IMR-90 (cell line): ENCODE results near the gene PRDM10. TPM values are rescaled to one million over a fixed set of nuclear protein-coding genes. Genes with fewer than 3 reads are reported as not detected.

Experiments
- ATAC-seq: fragments of 200-7000 bp; cut with Tn5 transposase; 2 replicates; pipeline ENCODE4 v1.9.1; 2020; ENCODE audit warnings: low read depth, mild to moderate bottlenecking, moderate library complexity
- BruUV-seq: library from RNA; stranded (reverse); fragments of 400-500 nt; replicated peaks from 2 replicates; lab custom pipeline; 2021; lab: Mats Ljungman, UMichigan
- CTCF ChIA-PET: fragments of 300-600 bp; formaldehyde crosslinking; extraction: SDS; loops from one replicate; lab custom pipeline; 2021; ENCODE audit warnings: antibody characterized with exemption; lab: Yijun Ruan, JAX
- POLR2A ChIA-PET: fragments of 300-600 bp; sonication (Branson Sonifier 250); formaldehyde crosslinking; loops from one replicate; lab custom pipeline; 2022; ENCODE audit warnings: antibody characterized with exemption; ENCODE audit not compliant: unreplicated experiment; lab: Charles Lee
- DNase-seq: peaks from one replicate; pipeline ENCODE4 v3.0.0; 2013
- H2AFZ ChIP-seq: replicated peaks from 2 replicates; pipeline ENCODE3; 2013; ENCODE audit warnings: low read length, mild to moderate bottlenecking; ENCODE audit not compliant: poor library complexity
- H2AK5ac ChIP-seq: 2 replicates; pipeline ENCODE4 v1.6.1; 2013; ENCODE audit warnings: low read depth, low read length, inconsistent platforms
- H2AK9ac ChIP-seq: replicated peaks from 2 replicates; pipeline ENCODE3; 2013; ENCODE audit warnings: mild to moderate bottlenecking, low read depth, low read length, moderate library complexity; ENCODE audit not compliant: poor library complexity
- H2BK120ac ChIP-seq: 2 replicates; pipeline ENCODE4 v1.6.1; 2013; ENCODE audit warnings: low read depth, low read length, inconsistent platforms
- H2BK15ac ChIP-seq: 3 replicates; pipeline ENCODE4 v1.6.1; 2013; ENCODE audit warnings: low read depth, low read length, inconsistent platforms
- H2BK20ac ChIP-seq: 2 replicates; pipeline ENCODE4 v1.6.1; 2013; ENCODE audit warnings: low read depth, mild to moderate bottlenecking, inconsistent platforms, low read length, moderate library complexity
- H2BK5ac ChIP-seq: 2 replicates; pipeline ENCODE4 v1.6.1; 2013; ENCODE audit warnings: mild to moderate bottlenecking, low read depth, low read length, inconsistent platforms; ENCODE audit not compliant: poor library complexity, severe bottlenecking
- H3K14ac ChIP-seq: replicated peaks from 2 replicates; pipeline ENCODE4 v1.6.1; 2013; ENCODE audit warnings: low read depth, low read length, inconsistent platforms
- H3K18ac ChIP-seq: 2 replicates; pipeline ENCODE4 v1.6.1; 2013; ENCODE audit warnings: low read depth, low read length, control low read depth
- H3K23ac ChIP-seq: 2 replicates; pipeline ENCODE4 v1.6.1; 2013; ENCODE audit warnings: low read depth, low read length, inconsistent platforms
- H3K27ac ChIP-seq: 2 replicates; pipeline ENCODE4 v1.5.1; 2013; ENCODE audit warnings: mild to moderate bottlenecking, control low read depth, low read length; ENCODE audit not compliant: insufficient read depth
- H3K27me3 ChIP-seq: 2 replicates; pipeline ENCODE4 v1.6.1; 2013; ENCODE audit warnings: low read length; ENCODE audit not compliant: control insufficient read depth, insufficient read depth
- H3K36me3 ChIP-seq: 2 replicates; pipeline ENCODE4 v1.6.1; 2013; ENCODE audit warnings: low read length, mixed read lengths; ENCODE audit not compliant: control insufficient read depth, insufficient read depth
- H3K4ac ChIP-seq: 2 replicates; pipeline ENCODE4 v1.6.1; 2013; ENCODE audit warnings: low read depth, low read length, inconsistent platforms
- H3K4me1 ChIP-seq: 2 replicates; pipeline ENCODE4 v1.6.1; 2013; ENCODE audit warnings: low read length, mixed read lengths; ENCODE audit not compliant: control insufficient read depth, insufficient read depth
- H3K4me2 ChIP-seq: 2 replicates; pipeline ENCODE4 v1.6.1; 2013; ENCODE audit warnings: low read depth, mild to moderate bottlenecking, control low read depth, low read length, moderate library complexity
- H3K4me3 ChIP-seq: 2 replicates; pipeline ENCODE4 v1.5.1; 2013; ENCODE audit warnings: low read depth, mild to moderate bottlenecking, control low read depth, low read length, moderate library complexity; ENCODE audit not compliant: insufficient read depth
- H3K56ac ChIP-seq: 2 replicates; pipeline ENCODE4 v1.6.1; 2013; ENCODE audit warnings: low read length, inconsistent platforms; ENCODE audit not compliant: insufficient read depth; ENCODE audit errors: extremely low read depth
- H3K79me1 ChIP-seq, 2 experiments: 2 replicates each; pipeline ENCODE4 v1.6.1; 2013; ENCODE audit warnings: low read length in 2 of 2, inconsistent platforms in 1 of 2, low read depth in 1 of 2
- H3K9ac ChIP-seq: 2 replicates; pipeline ENCODE4 v1.6.1; 2013; ENCODE audit warnings: low read depth, low read length, control low read depth
- H3K9me1 ChIP-seq: 2 replicates; pipeline ENCODE4 v1.6.1; 2013; ENCODE audit warnings: low read length, inconsistent platforms; ENCODE audit not compliant: insufficient read depth
- H3K9me3 ChIP-seq: 2 replicates; pipeline ENCODE4 v1.6.1; 2013; ENCODE audit warnings: low read length; ENCODE audit not compliant: control insufficient read depth, insufficient read depth
- H4K20me1 ChIP-seq: 2 replicates; pipeline ENCODE4 v1.6.1; 2013; ENCODE audit warnings: low read length, inconsistent platforms; ENCODE audit not compliant: insufficient read depth
- H4K5ac ChIP-seq: 2 replicates; pipeline ENCODE4 v1.6.1; 2013; ENCODE audit warnings: mild to moderate bottlenecking, low read depth, low read length, control low read depth
- H4K8ac ChIP-seq, 2 experiments: 2 replicates each; pipeline ENCODE4 v1.6.1; 2013; ENCODE audit warnings: low read depth in 2 of 2, low read length in 2 of 2, control low read depth in 1 of 2, inconsistent platforms in 1 of 2
- H4K91ac ChIP-seq: 2 replicates; pipeline ENCODE4 v1.6.1; 2013; ENCODE audit warnings: low read depth, low read length, inconsistent platforms; ENCODE audit not compliant: insufficient read depth
- CHD1 ChIP-seq: IDR thresholded peaks from 2 replicates; pipeline ENCODE4 v1.6.1; 2012; ENCODE audit warnings: low read depth, low read length, improper control_type of control experiment
- MAFK ChIP-seq: IDR thresholded peaks from 2 replicates; pipeline ENCODE4 v1.6.1; 2012; ENCODE audit warnings: low read depth, low read length, improper control_type of control experiment
- MAZ ChIP-seq: IDR thresholded peaks from 2 replicates; pipeline ENCODE4 v1.6.1; 2012; ENCODE audit warnings: low read depth, mild to moderate bottlenecking, low read length, improper control_type of control experiment, moderate library complexity, borderline replicate concordance
- MXI1 ChIP-seq: IDR thresholded peaks from 2 replicates; pipeline ENCODE4 v1.6.1; 2012; ENCODE audit warnings: low read depth, mild to moderate bottlenecking, low read length, moderate library complexity, borderline replicate concordance
- NFE2L2 ChIP-seq: fragments of 150-350 bp; IDR thresholded peaks from 2 replicates; pipeline ENCODE4 v1.6.1; 2016; ENCODE audit warnings: low read depth, mild to moderate bottlenecking, low read length
- RAD21 ChIP-seq: IDR thresholded peaks from 2 replicates; pipeline ENCODE4 v1.6.1; 2012; ENCODE audit warnings: low read length, improper control_type of control experiment
- RCOR1 ChIP-seq: IDR thresholded peaks from 2 replicates; pipeline ENCODE4 v1.6.1; 2012; ENCODE audit warnings: mild to moderate bottlenecking, low read length, improper control_type of control experiment; ENCODE audit not compliant: insufficient replicate concordance
- RFX5 ChIP-seq: IDR thresholded peaks from 2 replicates; pipeline ENCODE4 v1.8.0; 2012; ENCODE audit warnings: low read depth, mild to moderate bottlenecking, low read length, moderate library complexity
- SMC3 ChIP-seq: fragments of 150-350 bp; IDR thresholded peaks from 2 replicates; pipeline ENCODE4 v1.6.1; 2016; ENCODE audit warnings: low read depth, mild to moderate bottlenecking, antibody characterized with exemption, low read length, moderate library complexity
- WGBS, 2 experiments: methylation state at CpG; one replicate each; pipeline versions ENCODE4 v1.1.5 to v1.1.7; 2013; ENCODE audit warnings: missing lambda C conversion rate in 2 of 2; ENCODE audit not compliant: insufficient read length in 1 of 2; ENCODE audit errors: extremely low coverage in 2 of 2; 5-methylcytosine and 5-hydroxymethylcytosine counted together
- dilution Hi-C: fragments of 300-500 bp; cut with HindIII; formaldehyde crosslinking; loops from one replicate; pipeline ENCODE4 v1.14.3; 2018; ENCODE audit warnings: low sequenced_read_pairs; ENCODE audit not compliant: unreplicated experiment
- in situ Hi-C: fragments of 300-500 bp; cut with MboI; formaldehyde crosslinking; loops from 3 replicates; pipeline ENCODE4 v1.14.3; 2019; ENCODE audit warnings: low sequenced_read_pairs, inconsistent platforms, mixed read lengths
- intact Hi-C: fragments of 100-400 bp; cut with micrococcal nuclease; formaldehyde crosslinking; loops from 2 replicates; pipeline ENCODE4 v1.10.0; 2022
- polyA plus RNA-seq, 3 experiments: library from polyadenylated mRNA; depleted of rRNA; stranded (reverse); fragments of >200 nt; gene quantifications; 2 replicates each; pipeline ENCODE4 v1.2.3, GENCODE V29; 2012; ENCODE audit warnings: low replicate concordance in 1 of 3
- total RNA-seq: library from RNA; depleted of rRNA; stranded (reverse); fragments of >200 nt; gene quantifications from 2 replicates; pipeline ENCODE4 v1.2.3, GENCODE V29; 2012
- TF ChIP-seq, protein P1 (sequence below): fragments of 150-350 bp; IDR thresholded peaks from 2 replicates; pipeline ENCODE4 v1.6.1; 2016; ENCODE audit warnings: low read depth, mild to moderate bottlenecking, low read length, moderate library complexity, borderline replicate concordance
- TF ChIP-seq, protein P2 (sequence below): conservative IDR thresholded peaks from 2 replicates; pipeline ENCODE4 v1.5.1; 2012; ENCODE audit warnings: mild to moderate bottlenecking, low read depth, low read length, improper control_type of control experiment
- TF ChIP-seq, protein P3 (sequence below): fragments of 150-350 bp; IDR thresholded peaks from 2 replicates; pipeline ENCODE4 v1.6.1; 2017; ENCODE audit warnings: mild to moderate bottlenecking, antibody characterized with exemption, low read length, low read depth

PRDM10 gene
- total and polyA plus RNA-seq, 2 of the 4 experiments (the other 2 are of a cell fraction) = 3.1 to 6.5 TPM

DNA sequence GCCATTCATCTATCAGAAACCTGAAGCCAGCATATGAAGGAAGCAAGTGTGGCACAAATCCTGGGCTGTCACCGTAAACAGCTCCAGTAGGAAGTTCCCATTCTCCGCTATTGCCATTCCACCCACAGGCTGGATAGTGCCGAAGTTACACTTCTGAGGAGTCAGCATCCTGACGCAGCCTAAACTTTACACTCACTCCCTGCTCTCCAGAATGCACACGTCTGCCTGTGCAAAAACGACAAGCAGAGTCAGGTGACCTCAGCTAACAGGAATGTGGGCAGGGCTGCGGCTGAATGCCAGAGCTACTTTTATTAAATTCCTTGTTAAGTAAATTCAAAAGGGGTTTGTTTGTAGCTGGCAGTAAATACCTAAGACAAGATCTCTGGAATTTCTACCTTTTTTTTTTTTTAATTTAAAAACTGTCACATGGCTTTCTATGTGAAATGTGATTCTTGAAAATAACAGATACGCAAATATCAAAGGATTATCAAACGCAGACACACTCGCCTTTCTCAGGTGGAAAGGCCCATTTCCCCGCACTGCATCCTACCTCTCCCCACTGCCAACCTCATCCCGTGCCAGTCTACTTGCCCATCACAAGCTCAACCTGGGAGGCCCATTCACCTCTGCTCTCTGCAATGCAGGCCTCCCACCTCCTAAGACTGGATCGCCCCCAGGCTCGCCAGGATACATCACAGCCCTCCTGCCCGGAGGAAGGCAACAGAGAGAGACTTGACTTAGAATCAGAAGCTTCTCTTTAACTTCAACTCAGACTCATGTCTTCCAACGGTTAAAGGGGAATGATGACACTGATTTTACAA is 140.7 kb downstream of the PRDM10 start:
- WGBS, 2 experiments = 80% methylated on average over 2 of the region's 16 CpGs; no CpG with 5 or more reads in 1 of the 2 experiments
- DNase-seq = peak; percentile 96
- Histone ChIP-seq H3K18ac (peak overlapping the region; percentile 8), H3K56ac (peak overlapping the region; percentile 14; the same call in 1 of the 2 replicates), H2AK5ac (peak overlapping the region; percentile 87), H3K14ac (no peak overlapping the region), H2BK15ac (peak overlapping the region; percentile 46; the same call in 2 of the 3 replicates), H4K8ac (peak overlapping the region in 1 of 2 experiments; percentile 71; a peak in 2 of 4 replicates), H3K9me3 (no peaks in the 10 kb centered on the region), H2BK20ac (peak overlapping the region; percentile 69), H3K9ac (no peak overlapping the region), H3K9me1 (peaks cover 5% of the 10 kb centered on the region; the same call in 1 of the 2 replicates), H4K5ac (peak overlapping the region; percentile 11; the same call in 1 of the 2 replicates), H3K36me3 (peaks cover 33% of the 10 kb centered on the region), H3K27ac (peak overlapping the region; percentile 48), H3K23ac (no peak overlapping the region), H3K27me3 (no peaks in the 10 kb centered on the region), H3K4me1 (peaks cover 3% of the 10 kb centered on the region), H4K20me1 (no peaks in the 10 kb centered on the region), H3K4me2 (peak overlapping the region; percentile 1; the same call in 1 of the 2 replicates), H3K4ac (peak overlapping the region; percentile 66), H4K91ac (peak overlapping the region; percentile 77), H3K4me3 (no peak overlapping the region), H2AFZ (peak overlapping the region; percentile 7), H2AK9ac (peak overlapping the region; percentile 45), H2BK5ac (peak overlapping the region; percentile 61), H3K79me1 (0 out of 4 replicates have a peak, but pooled peaks cover 0 to 2% of the 10 kb centered on the region in 2 experiments), H2BK120ac (peak overlapping the region; percentile 88)
- ChIA-PET POLR2A (interaction anchor here (0.6 to 0.7 kb wide), 2 partner anchors 10 to 11 kb away, joined by 3 to 8 read pairs; no protein-coding TSS in a partner anchor), CTCF (interaction anchor here (0.6 kb wide), 1 partner anchor 20 kb away, joined by 3 read pairs; no protein-coding TSS in a partner anchor)
- peak; percentile 98 for ATAC-seq
- in situ Hi-C loops = no loop called here
- dilution Hi-C loops = no loop called here
- intact Hi-C loops = no loop called here
- no TSS peak for BruUV-seq
- TF ChIP-seq MAFK = peak; percentile 89
- no peak for TF ChIP-seq SMC3
- TF ChIP-seq MXI1 = peak; percentile 20; the same call in 1 of the 2 replicates
- TF ChIP-seq MAZ = 0 out of 2 replicates have a peak, but pooled peaks have one; percentile 41
- TF ChIP-seq, protein P1, sequence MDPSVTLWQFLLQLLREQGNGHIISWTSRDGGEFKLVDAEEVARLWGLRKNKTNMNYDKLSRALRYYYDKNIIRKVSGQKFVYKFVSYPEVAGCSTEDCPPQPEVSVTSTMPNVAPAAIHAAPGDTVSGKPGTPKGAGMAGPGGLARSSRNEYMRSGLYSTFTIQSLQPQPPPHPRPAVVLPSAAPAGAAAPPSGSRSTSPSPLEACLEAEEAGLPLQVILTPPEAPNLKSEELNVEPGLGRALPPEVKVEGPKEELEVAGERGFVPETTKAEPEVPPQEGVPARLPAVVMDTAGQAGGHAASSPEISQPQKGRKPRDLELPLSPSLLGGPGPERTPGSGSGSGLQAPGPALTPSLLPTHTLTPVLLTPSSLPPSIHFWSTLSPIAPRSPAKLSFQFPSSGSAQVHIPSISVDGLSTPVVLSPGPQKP = no peak
- TF ChIP-seq, protein P2, sequence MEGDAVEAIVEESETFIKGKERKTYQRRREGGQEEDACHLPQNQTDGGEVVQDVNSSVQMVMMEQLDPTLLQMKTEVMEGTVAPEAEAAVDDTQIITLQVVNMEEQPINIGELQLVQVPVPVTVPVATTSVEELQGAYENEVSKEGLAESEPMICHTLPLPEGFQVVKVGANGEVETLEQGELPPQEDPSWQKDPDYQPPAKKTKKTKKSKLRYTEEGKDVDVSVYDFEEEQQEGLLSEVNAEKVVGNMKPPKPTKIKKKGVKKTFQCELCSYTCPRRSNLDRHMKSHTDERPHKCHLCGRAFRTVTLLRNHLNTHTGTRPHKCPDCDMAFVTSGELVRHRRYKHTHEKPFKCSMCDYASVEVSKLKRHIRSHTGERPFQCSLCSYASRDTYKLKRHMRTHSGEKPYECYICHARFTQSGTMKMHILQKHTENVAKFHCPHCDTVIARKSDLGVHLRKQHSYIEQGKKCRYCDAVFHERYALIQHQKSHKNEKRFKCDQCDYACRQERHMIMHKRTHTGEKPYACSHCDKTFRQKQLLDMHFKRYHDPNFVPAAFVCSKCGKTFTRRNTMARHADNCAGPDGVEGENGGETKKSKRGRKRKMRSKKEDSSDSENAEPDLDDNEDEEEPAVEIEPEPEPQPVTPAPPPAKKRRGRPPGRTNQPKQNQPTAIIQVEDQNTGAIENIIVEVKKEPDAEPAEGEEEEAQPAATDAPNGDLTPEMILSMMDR = no peak
- TF ChIP-seq RAD21 = no peak
- no peak for TF ChIP-seq RCOR1
- TF ChIP-seq RFX5 = no peak
- TF ChIP-seq CHD1 = no peak
- TF ChIP-seq, protein P3, sequence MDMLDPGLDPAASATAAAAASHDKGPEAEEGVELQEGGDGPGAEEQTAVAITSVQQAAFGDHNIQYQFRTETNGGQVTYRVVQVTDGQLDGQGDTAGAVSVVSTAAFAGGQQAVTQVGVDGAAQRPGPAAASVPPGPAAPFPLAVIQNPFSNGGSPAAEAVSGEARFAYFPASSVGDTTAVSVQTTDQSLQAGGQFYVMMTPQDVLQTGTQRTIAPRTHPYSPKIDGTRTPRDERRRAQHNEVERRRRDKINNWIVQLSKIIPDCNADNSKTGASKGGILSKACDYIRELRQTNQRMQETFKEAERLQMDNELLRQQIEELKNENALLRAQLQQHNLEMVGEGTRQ = peak; percentile 54; the same call in 1 of the 2 replicates
- TF ChIP-seq NFE2L2 = peak; percentile 12; the same call in 1 of the 2 replicates
